SH-SY5Y (cell line): ENCODE results near the gene XKR8.

Source experiments
- GATA2 ChIP-seq: IDR thresholded peaks from 2 replicates; pipeline ENCODE4 v1.6.1; 2011; ENCODE audit warnings: mild to moderate bottlenecking, low read depth, low read length
- GATA3 ChIP-seq: IDR thresholded peaks from 2 replicates; pipeline ENCODE4 v1.6.1; 2011; ENCODE audit warnings: low read depth, mild to moderate bottlenecking, low read length, moderate library complexity

GRCh38 chr1:27957655-27958054 lies 2.1 kb upstream of the XKR8 start:
- TF ChIP-seq GATA2, result no peak
- no peak for TF ChIP-seq GATA3
